Pons (tissue), 1 donor: Measurements from ENCODE around the gene RAB3D.
"Not testable (repeated sequence)": the region's sequence is repeated elsewhere in the genome, so short reads cannot be mapped to it uniquely, and the experiment has no call there.

Experiments used
- DNase-seq: peaks from one replicate; pipeline ENCODE4 v3.0.0-alpha.2; 2016; ENCODE audit warnings: low spot score

RAB3D gene

GRCh38 chr19:11338121-11338520, 1.3 kb downstream of the RAB3D start:
- no peak for DNase-seq

- DNase-seq: no peak
These were observed 2.4 kb downstream of the RAB3D start for GRCh38 chr19:11337080-11337479.

GRCh38 chr19:11335449-11336146, 3.9 kb downstream of the RAB3D start:
- no peak for DNase-seq

GRCh38 chr19:11333838-11334237, 5.6 kb downstream of the RAB3D start:
- DNase-seq: not testable (repeated sequence)

- DNase-seq: no peak
These were observed 6.6 kb downstream of the RAB3D start for GRCh38 chr19:11332822-11333221.

GRCh38 chr19:11331502-11331901, 8.0 kb downstream of the RAB3D start:
- DNase-seq: no peak

- DNase-seq: no peak
These were observed 9.3 kb downstream of the RAB3D start for GRCh38 chr19:11330127-11330526.

- no peak for DNase-seq
These were observed 13.9 kb downstream of the RAB3D start for GRCh38 chr19:11325544-11325943.

GRCh38 chr19:11324748-11325389, 14.6 kb downstream of the RAB3D start:
- no peak for DNase-seq

- DNase-seq: peak; percentile 78
These were observed 15.3 kb downstream of the RAB3D start for GRCh38 chr19:11324079-11324661.

- DNase-seq: no peak
These were observed 15.8 kb downstream of the RAB3D start for GRCh38 chr19:11323601-11324078.

- DNase-seq: no peak
These were observed 17.0 kb downstream of the RAB3D start for GRCh38 chr19:11322269-11323024.

- no peak for DNase-seq
These were observed 18.0 kb downstream of the RAB3D start for GRCh38 chr19:11321191-11322126.

GRCh38 chr19:11320278-11320995, 19.0 kb downstream of the RAB3D start:
- not testable (repeated sequence) for DNase-seq

GRCh38 chr19:11306337-11306736, 33.1 kb downstream of the RAB3D start:
- no peak for DNase-seq

- DNase-seq: no peak
These were observed 34.5 kb downstream of the RAB3D start for GRCh38 chr19:11304936-11305335.

GRCh38 chr19:11300811-11301120, 38.7 kb downstream of the RAB3D start:
- no peak for DNase-seq

GRCh38 chr19:11299946-11300810, 39.3 kb downstream of the RAB3D start:
- no peak for DNase-seq

- DNase-seq: no peak
These were observed 43.2 kb downstream of the RAB3D start for GRCh38 chr19:11296264-11296663.

GRCh38 chr19:11295665-11296245, 43.7 kb downstream of the RAB3D start, which contains the start of gene TSPAN16:
TSPAN16 (plus strand) TSS chr19:11296160; CDS start chr19:11296298, 138 bp downstream.
- no peak for DNase-seq
